Ramos (cell line): ENCODE data around the gene KRTAP16-1.
"Not testable (repeated sequence)": the region's sequence is repeated elsewhere in the genome, so short reads cannot be mapped to it uniquely, and the experiment has no call there.

Experiments
- in situ Hi-C: fragments of 300-500 bp; cut with MboI; formaldehyde crosslinking; loops from one replicate; pipeline ENCODE4 v1.14.3; 2022; ENCODE audit warnings: low sequenced_read_pairs; ENCODE audit not compliant: unreplicated experiment

KRTAP16-1 gene, protein sequence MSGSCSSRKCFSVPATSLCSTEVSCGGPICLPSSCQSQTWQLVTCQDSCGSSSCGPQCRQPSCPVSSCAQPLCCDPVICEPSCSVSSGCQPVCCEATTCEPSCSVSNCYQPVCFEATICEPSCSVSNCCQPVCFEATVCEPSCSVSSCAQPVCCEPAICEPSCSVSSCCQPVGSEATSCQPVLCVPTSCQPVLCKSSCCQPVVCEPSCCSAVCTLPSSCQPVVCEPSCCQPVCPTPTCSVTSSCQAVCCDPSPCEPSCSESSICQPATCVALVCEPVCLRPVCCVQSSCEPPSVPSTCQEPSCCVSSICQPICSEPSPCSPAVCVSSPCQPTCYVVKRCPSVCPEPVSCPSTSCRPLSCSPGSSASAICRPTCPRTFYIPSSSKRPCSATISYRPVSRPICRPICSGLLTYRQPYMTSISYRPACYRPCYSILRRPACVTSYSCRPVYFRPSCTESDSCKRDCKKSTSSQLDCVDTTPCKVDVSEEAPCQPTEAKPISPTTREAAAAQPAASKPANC

DNA sequence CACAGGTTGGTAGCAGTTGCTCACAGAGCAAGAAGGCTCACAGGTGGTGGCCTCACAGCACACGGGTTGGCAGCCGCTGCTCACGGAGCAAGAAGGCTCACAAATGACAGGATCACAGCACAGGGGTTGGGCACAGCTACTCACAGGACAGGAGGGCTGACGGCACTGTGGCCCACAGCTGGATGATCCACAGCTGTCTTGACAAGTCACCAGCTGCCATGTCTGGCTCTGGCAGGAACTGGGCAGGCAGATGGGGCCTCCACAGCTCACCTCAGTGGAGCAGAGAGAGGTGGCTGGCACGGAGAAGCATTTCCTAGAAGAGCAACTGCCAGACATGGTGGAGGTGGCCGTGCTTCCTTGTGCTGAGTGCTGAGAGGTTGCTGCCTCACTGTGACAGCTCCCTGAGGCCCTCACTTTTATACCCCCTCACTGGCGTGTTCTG, at the start of gene KRTAP16-1:
Gene KRTAP16-1 (minus strand): TSS at position 392 of the 442 bp plus-strand sequence. CDS start 56 bp downstream, at position 336.
- in situ Hi-C loops = no loop called here

DNA sequence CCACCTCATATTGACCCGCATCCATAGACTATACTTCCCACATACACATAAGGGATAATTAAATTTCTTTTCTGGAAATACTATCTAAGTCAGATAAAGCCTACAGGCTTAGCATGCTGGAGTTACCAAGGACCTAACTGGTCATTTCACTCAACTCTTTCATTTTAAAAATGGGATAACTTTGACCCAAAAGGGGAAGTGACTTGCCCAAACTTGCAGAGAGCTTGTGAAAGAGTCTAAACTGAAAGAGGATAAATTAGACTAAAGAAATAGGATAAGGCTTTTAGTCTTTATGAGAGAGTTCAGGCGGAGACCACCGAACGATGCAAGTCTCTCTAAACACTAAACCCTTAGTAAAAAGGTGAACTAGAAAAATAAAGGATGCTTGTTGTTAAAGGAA, 45.4 kb upstream of the KRTAP16-1 start:
- in situ Hi-C loops = no loop called here

DNA sequence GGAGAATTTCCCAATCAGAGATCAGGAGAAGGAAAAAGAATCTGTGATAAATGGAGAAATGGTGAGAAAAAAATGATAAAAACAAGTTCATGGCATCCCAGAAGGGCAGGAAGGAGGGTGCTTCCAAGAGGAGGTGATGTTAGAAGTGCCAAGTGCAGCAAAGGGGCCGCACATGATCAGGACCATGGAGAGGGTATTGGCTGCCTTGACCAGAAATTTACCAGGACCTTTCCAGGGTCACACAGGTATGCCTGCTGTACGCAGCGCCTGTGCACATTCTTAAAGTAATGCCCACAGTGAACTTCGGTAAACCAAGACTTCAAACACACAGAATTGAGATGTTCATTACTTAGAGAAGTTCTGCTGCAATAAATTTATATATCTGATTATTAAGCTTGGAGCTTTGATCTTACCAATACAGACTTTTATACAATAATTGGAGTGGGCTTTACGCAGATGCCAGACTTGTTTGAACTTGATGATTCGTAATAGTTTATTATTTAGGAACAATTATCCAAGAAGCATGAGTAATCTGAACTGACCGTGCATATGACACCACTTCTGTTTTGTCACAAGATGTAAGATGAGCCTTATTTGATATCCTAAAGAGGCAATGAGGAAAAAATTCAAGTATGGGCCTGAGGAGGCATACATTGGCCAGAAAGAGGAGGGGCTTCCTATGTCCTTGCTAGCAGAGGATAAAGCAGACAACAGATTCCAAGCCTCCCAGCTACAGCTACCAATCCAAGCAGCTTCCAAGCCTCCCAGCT, 43.7 kb upstream of the KRTAP16-1 start:
- in situ Hi-C loops = no loop called here

DNA sequence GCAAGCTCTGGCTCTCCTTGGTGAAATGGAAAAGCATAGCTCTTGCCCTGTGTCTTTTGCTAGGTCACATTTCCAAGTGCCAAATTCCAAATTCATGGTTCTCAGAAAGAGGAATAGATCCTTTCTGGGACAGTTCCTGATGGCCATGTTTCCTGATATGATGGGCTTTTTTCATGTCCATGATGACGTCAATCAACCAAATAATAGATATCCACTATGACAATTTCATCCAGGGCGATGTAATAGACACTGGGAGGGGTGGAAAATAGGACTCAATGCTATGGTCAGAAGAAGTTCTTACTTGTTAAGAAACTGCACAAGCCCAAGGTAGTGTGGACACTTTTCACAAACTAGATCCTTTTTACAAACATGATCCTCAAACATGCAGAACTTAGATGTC, 42.1 kb upstream of the KRTAP16-1 start:
- in situ Hi-C loops = no loop called here

DNA sequence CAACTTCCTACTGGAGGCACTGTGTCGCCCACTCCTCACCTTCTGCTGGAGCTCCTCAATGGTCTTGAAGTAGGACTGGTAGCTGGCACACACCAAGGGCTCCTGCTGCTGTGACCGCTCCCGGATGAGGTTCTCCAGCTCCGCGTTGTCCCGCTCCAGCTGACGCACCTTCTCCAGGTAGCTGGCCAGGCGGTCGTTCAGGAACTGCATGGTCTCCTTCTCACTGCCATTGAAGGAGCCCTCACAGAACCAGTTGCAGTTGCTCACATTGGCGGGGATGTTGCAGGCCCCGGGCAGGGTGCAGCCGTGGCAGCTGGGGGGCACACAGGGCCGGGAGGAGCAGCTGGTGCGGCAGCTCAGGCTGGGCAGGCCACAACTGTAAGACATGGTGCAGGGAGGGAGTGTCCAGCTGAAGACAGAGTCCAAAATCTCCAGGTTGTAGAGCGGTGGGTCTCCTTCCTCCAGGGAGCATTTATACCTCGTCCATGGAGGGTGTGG, 41.3 kb upstream of the KRTAP16-1 start, which contains the start of gene KRT33A:
Gene KRT33A (minus strand): TSS at position 448 of the 498 bp plus-strand sequence. CDS start 61 bp downstream, at position 387.
- in situ Hi-C loops = not testable (repeated sequence)

DNA sequence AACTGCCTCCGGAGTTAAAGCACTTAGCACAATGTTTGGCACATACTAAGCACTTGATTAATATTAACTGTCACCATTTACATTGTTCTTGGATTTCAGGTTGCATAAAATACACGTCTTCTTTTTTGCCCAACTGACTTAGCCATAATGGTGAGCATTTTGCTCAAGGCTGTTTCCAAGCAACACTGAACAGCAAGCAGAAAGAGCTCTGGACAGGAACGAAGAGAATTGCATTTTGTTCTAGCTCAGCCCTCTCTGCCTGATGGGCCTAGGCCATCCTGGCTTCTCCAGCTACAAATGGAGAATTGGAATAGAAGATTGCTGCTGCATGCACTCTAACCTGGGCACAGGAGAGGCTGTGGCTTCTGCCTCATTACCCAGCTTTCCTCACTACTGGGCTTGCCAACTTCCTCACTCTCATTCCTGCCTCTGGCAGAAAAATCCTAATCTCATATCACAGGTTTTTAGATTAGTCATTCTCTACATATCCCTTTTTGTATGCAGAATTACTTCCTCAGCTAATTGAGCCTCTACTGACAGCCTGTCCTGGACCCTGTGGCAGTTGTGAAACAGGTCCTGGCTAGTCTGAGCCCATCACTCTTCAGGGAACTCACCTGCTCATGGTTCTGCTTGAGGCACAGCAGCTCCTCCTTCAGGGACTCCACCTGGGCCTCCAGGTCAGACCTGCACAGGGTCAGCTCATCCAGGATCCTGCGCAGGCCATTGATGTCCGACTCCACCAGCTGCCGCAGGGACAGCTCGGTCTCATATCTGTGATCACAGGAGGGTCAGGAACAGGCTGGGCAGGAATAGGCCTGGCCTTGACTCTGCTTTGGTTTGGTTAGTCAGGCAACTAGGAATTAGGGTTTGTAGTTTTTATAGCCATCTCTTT, 39.0 kb upstream of the KRTAP16-1 start:
- in situ Hi-C loops = no loop called here

DNA sequence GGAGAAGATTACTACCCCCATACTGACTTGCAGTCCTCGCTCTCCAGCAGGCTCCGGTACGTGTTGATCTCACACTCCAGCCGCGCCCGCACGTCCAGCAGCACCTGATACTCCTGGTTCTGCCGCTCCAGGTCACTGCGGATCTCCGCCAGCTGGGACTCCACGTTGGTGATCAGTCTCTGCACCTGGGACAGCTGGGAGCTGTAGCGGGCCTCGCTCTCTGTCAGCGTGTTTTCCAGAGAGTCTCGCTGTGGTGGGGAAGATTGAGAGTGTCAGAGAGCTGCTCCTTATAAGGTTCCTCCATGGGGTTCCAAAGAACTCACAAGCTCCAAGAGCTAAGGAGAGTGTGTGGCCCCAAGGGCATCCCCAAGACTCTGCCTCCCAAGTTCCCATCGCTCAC, 37.3 kb upstream of the KRTAP16-1 start:
- in situ Hi-C loops = not testable (repeated sequence)

DNA sequence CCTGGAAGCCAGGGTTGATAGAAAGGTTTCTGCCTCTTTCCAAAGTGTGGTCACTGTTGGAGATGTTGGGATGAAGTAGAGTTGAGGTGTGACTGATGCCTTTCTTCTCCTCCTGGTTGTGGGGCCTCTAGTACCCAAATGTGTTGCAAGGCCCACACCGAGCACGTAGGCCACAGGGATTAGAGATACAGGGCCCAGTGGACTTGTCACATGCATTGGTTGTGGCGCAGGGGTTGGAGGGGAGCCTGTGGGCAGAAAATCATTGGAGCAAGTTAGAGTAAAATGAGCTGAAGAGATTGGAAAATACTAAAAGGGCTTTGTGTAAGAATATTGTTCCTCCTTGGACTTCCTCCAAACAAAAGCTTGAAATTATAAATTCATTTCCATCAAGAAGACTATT, 36.9 kb upstream of the KRTAP16-1 start:
- in situ Hi-C loops = no loop called here

DNA sequence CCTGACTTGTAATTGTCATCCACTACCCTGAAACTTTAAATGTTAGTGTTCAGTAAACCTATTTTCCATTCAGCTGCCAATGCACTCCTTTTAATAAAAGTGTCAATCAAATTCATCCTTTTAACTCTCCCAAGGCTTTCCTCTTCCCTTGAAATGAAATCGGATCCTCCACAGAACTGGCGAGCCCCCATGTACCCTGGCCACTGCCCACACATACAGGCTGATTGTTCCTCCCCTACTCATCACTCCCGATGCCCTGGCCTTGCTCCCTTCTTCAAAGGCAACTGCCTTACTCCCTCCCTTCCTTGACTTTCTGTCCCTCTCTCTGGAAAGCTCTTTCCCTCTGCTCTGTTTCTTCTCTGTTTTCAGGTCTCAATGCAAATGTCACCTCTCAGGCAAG, 33.9 kb upstream of the KRTAP16-1 start:
- in situ Hi-C loops = no loop called here

DNA sequence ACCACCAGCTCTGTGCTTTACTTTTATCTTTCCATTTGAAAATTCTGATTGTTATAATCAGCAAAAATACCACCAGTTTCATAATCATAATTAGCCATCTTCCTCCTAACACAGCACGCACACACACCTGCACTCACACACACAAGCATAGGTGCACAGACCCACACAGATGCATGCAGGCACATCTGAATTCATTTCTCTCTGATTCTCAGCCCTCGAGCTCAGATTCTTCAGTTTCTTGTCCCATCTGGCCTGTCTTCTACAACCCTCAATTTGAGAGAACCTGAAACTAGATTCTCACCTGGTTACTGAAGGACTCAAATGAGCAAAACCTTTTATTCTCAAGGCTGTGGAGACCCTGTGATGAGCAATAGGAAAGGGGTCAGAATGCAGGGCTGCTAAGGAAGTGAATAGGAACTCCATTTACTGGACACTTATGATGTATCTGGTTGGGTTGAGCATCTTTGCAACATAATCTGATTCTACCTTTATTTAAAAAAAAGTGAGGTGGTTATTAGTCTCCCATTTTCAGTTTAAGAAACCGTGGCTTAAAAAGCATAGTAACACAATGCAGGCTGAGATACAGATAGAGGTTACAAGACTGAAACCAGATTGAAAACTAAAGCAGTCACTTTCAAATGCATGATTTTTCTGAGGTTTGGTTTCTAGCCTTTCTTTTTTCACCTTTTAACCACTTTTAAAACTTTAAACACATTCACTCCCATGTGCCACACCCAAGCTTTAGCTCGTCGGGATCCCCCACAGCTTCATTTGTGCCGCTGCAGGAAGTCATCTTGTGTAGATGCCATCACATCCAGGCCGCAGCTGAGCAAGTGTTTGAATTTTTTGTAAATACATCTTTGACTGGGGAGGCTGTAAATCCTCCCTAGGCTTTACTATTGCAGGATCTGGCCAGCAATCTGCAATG, 32.1 kb upstream of the KRTAP16-1 start:
- in situ Hi-C loops = no loop called here

DNA sequence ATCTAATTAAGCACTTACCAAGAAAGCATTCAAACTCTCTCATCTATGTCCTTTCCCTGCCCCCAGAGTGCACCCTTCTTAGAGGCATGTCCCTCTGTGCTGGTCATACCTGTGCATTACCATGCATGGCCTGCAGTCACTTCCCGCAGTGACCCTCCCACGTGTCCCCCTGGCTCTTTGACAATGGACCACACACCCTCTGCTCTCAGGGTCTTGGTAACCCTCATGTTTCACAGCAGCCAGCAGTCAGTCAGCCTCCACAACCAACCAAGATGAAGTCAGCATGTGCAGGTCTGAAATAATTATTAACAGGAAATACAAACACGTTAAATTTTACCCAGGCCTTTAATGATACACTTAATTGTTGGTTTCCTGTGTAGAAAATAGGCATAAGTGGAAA, 31.4 kb upstream of the KRTAP16-1 start:
- in situ Hi-C loops = no loop called here

DNA sequence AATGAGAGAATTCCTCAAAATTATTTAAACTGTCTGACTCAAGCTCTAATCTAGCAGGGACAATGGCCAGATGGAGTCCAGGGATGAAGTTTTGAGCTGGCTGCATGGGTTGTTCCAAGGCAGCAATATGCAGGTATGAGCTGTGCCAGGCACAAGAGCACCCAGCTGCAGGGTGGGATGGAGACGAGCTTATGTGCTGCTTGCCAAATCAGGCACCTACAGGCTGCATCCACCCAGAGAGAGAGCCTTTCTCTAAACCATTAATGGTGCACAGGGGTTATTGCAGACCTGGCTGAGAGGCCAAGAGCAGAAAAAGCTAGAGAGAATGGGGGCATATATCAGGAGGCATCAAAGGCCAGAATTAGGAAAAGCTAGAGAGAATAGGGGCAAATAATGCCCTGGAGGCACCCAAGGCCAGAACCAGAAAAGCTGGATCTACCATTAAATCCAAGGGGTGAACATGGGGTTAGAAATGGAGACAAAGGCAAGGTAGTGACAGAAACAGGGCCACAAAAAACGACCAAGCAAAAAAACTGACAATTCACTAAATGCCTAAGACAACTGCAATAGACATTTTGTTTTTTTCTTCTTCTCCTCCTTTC, 30.6 kb upstream of the KRTAP16-1 start:
- in situ Hi-C loops = no loop called here

DNA sequence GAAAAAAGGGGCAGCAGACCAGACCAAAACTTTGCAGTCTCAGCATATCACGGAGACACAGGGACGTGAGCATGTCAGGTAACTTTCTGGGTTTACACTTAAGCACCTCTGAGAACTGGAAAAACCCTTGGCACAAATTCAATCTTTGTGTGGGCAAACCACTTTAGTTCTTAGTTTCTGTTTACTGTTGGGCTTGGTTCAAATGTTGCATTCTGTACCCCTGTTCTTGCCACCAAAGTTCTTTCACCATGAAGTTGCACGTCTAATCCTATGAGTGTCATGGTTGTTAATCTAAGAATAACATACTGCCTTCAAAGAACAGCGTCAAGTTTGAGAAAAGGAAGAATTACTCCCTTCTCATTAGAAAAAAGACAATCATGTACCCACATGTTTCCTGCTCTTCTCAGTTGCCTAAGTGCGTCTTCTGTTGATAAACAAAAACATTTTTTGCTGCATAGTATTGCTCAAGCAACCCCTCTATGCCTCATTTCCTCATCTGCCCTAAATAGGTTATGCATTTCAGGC, 29.9 kb upstream of the KRTAP16-1 start:
- in situ Hi-C loops = no loop called here

DNA sequence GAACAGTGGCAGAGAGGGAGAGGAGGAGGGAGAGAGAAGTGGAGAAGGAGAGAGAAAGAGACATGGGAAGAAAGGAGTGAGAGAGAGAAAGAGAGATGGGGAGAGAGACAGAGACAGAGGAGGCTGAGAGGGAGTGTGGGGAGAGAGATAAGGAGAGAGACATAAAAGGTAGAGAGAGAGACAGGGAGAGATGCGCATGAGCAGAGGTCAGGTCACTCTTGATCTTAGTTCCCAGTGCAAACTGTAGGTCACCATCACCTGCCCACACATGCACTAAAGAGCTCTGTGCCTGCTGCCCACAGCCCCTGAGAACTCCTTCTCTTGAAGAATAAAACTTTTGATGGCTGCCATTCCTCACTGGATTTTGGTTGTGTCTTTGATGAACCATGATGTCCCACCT, 26.6 kb upstream of the KRTAP16-1 start:
- in situ Hi-C loops = no loop called here

DNA sequence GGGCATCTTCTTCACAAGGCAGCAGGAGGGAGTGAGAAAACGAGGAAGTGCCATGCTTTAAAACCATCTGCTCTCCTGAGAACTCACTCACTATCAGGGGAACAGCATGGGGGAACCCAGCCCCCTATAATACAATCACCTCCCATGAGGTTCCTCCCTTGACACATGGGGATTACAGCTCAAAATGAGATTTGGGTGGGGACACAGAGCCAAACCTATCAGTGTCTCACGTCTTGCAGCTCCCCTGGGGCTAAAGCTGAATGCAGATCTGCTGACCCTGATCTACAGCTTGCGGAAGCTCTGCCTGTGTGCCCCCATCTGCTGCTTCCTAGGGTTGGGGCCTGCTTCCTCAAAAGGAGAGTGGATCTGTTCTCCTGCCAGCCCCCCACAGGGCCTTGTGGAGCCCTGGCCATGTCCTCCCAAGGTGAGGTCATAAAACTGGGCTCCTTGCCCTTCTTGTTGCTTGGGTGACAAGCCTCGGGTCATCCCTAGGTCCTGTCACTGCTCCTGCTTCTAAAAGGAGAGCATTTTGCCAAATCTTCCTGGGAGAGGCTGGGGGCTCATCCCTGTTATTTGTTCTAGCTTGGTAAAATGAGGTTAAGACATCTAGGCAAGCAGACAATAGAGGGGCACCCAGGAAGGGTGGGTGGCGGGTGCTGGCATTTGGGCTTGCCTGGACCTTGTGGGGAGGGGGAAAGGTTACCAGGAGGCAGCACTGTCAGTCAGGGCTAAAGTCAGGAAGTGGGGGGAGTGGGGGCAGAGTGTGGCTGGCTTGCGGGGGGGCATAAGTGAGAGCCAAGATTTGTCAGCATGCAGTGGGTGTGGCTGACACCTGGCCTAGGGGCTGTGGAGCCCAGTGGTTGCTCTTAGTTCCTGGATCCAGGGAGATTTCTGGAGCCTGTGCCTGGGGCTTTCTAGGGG, 25.5 kb upstream of the KRTAP16-1 start:
- in situ Hi-C loops = no loop called here

DNA sequence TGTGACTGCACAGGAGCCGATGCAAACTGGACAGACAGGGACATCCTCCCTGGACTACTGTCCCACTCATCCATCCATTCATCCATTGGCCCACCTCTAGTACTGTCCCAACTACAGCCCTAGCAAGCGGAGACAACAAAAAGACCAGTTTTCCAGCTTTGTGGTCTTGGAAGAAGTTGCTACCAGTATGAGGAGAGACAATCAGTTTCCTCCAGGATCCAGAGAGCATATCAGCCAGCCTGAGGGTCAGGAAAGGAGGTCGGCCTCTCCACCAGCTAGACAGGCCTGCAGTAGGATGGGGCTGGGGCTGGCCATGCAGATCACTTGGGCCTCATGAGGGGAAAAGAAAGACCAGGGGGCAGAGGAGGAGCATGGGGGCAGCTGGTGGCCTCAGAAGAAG, 24.7 kb upstream of the KRTAP16-1 start:
- in situ Hi-C loops = no loop called here

DNA sequence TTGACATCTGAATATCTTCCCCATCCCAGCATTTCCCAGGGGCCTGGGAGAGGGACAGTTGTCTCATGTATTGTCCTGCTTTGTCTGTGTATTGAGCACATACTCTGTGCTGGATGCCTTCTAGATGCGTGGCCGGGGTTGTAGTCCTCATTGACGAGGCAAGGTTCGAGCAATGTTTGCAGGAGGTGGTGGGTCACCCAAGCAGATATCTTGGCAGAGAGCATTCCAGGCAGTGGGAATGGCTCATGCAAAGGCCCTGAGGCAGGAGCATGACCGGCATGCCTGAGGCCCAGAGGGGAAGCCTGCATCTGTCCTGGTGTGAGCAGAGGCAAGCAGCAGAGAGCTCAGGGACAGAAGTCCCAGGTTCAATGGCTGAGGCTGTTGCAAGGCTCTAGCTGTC, 24.0 kb upstream of the KRTAP16-1 start:
- in situ Hi-C loops = no loop called here
